A673 (cell line): Measurements from ENCODE around the gene CENATAC.

Experiments used
- EZH2 ChIP-seq: fragments of 200-600 bp; sonication (generic); IDR thresholded peaks from 2 replicates; pipeline ENCODE4 v1.6.1; 2017; ENCODE audit warnings: borderline replicate concordance, low read depth, mild to moderate bottlenecking, mixed read lengths, antibody characterized with exemption, low read length; ENCODE audit not compliant: poor library complexity, severe bottlenecking
- TF ChIP-seq, protein P1 (sequence below): fragments of 300-800, 200-600 bp; sonication (generic); conservative IDR thresholded peaks from 2 replicates; pipeline ENCODE4 v1.5.1; 2017; ENCODE audit warnings: low read depth, mild to moderate bottlenecking, antibody characterized with exemption, low read length, moderate library complexity, mixed read lengths

DNA sequence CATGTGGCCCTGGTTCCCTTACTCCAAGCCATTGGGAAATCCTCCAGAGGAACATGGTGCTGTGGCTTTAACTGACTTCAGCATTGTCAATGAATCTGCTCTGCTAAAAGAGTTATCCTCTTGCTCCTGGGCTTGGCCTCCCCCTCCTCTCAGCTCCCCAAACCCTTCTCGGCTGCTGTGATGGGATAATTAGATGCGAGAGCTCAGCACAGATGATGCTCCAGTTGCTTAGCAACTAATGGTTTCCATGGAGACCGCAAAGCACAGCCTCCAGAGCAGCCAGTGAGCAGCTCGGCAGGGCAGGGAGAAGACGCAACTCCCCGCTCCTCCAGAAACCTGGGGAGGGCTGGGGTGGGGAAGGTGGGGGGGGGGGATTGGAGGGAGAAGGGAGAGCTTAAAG lies 44.7 kb upstream of the CENATAC start:
- TF ChIP-seq, protein P1, sequence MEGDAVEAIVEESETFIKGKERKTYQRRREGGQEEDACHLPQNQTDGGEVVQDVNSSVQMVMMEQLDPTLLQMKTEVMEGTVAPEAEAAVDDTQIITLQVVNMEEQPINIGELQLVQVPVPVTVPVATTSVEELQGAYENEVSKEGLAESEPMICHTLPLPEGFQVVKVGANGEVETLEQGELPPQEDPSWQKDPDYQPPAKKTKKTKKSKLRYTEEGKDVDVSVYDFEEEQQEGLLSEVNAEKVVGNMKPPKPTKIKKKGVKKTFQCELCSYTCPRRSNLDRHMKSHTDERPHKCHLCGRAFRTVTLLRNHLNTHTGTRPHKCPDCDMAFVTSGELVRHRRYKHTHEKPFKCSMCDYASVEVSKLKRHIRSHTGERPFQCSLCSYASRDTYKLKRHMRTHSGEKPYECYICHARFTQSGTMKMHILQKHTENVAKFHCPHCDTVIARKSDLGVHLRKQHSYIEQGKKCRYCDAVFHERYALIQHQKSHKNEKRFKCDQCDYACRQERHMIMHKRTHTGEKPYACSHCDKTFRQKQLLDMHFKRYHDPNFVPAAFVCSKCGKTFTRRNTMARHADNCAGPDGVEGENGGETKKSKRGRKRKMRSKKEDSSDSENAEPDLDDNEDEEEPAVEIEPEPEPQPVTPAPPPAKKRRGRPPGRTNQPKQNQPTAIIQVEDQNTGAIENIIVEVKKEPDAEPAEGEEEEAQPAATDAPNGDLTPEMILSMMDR = no peak
- TF ChIP-seq EZH2 = no peak
